ENCODE results near the gene SCUBE3.
A peak's percentile ranks its signal among the peaks of the same experiment; 100 is the strongest.

Gene SCUBE3

GRCh38 chr6:35194390-35194789, 19.4 kb upstream of the SCUBE3 start:
- no peak for TF ChIP-seq CTCF (IDR thresholded peaks at IDR 0.05; ENCODE audit: insufficient read depth, low read length, poor library complexity, severe bottlenecking)
- H3K4me3 ChIP-seq (replicated peaks; ENCODE audit: low read depth, low read length): no peak overlapping the region
- H3K27me3 ChIP-seq (replicated peaks; ENCODE audit: control insufficient read depth, insufficient read depth, low read length): no peaks in the 10 kb centered on the region
- DNase-seq (ENCODE audit: extremely low read depth, insufficient read length): no peak
- H3K36me3 ChIP-seq (ENCODE audit: control insufficient read depth, insufficient read depth, low read length): no peaks in the 10 kb centered on the region

GRCh38 chr6:35195120-35195780, 18.5 kb upstream of the SCUBE3 start:
- no peak for TF ChIP-seq CTCF (IDR thresholded peaks at IDR 0.05; ENCODE audit: insufficient read depth, low read length, poor library complexity, severe bottlenecking)
- Histone ChIP-seq H3K36me3 (ENCODE audit: control insufficient read depth, insufficient read depth, low read length) (no peaks in the 10 kb centered on the region), H3K4me3 (replicated peaks; ENCODE audit: low read depth, low read length) (no peak overlapping the region), H3K27me3 (replicated peaks; ENCODE audit: control insufficient read depth, insufficient read depth, low read length) (no peaks in the 10 kb centered on the region)
- no peak for DNase-seq (ENCODE audit: extremely low read depth, insufficient read length)

- no peaks in the 10 kb centered on the region for H3K27me3 ChIP-seq (replicated peaks; ENCODE audit: control insufficient read depth, insufficient read depth, low read length)
- no peak for TF ChIP-seq CTCF (IDR thresholded peaks at IDR 0.05; ENCODE audit: insufficient read depth, low read length, poor library complexity, severe bottlenecking)
- no peak overlapping the region for H3K4me3 ChIP-seq (replicated peaks; ENCODE audit: low read depth, low read length)
- no peak for DNase-seq (ENCODE audit: extremely low read depth, insufficient read length)
- H3K36me3 ChIP-seq (ENCODE audit: control insufficient read depth, insufficient read depth, low read length): no peaks in the 10 kb centered on the region
Measured at GRCh38 chr6:35197196-35197595, 16.6 kb upstream of the SCUBE3 start.

- H3K36me3 ChIP-seq (ENCODE audit: control insufficient read depth, insufficient read depth, low read length): no peaks in the 10 kb centered on the region
- no peak overlapping the region for H3K4me3 ChIP-seq (replicated peaks; ENCODE audit: low read depth, low read length)
- no peak for TF ChIP-seq CTCF (IDR thresholded peaks at IDR 0.05; ENCODE audit: insufficient read depth, low read length, poor library complexity, severe bottlenecking)
- DNase-seq (ENCODE audit: extremely low read depth, insufficient read length): no peak
- peaks cover 1% of the 10 kb centered on the region for H3K27me3 ChIP-seq (replicated peaks; ENCODE audit: control insufficient read depth, insufficient read depth, low read length)
Measured at GRCh38 chr6:35199866-35200265, 13.9 kb upstream of the SCUBE3 start.

GRCh38 chr6:35202066-35202546, 11.7 kb upstream of the SCUBE3 start:
- Histone ChIP-seq H3K27me3 (replicated peaks; ENCODE audit: control insufficient read depth, insufficient read depth, low read length) (peaks cover 1% of the 10 kb centered on the region), H3K4me3 (replicated peaks; ENCODE audit: low read depth, low read length) (no peak overlapping the region), H3K36me3 (ENCODE audit: control insufficient read depth, insufficient read depth, low read length) (no peaks in the 10 kb centered on the region)
- no peak for DNase-seq (ENCODE audit: extremely low read depth, insufficient read length)
- peak; percentile 6 for TF ChIP-seq CTCF (IDR thresholded peaks at IDR 0.05; ENCODE audit: insufficient read depth, low read length, poor library complexity, severe bottlenecking)

Measured in GM06990 (cell line).